T-helper 1 cell treated with Interleukin-12 subunit alpha and Interleukin-12 subunit beta and Interleukin-4 antibody, amounts not matched to agents 30 ng/mL and 1 ng/mL, for 36 hours (primary cell): ENCODE measurements around the gene CLDN17. TPM values are rescaled to one million over a fixed set of nuclear protein-coding genes. Genes with fewer than 3 reads are reported as not detected.

Source experiments
- intact Hi-C: fragments of 100-400 bp; cut with micrococcal nuclease; formaldehyde crosslinking; loops from one replicate; pipeline ENCODE4 v1.15.1; 2024
- total RNA-seq: library from RNA; stranded (reverse); gene quantifications from 2 replicates; pipeline ENCODE4 v1.2.3, GENCODE V29; 2022

The CLDN17 gene, protein sequence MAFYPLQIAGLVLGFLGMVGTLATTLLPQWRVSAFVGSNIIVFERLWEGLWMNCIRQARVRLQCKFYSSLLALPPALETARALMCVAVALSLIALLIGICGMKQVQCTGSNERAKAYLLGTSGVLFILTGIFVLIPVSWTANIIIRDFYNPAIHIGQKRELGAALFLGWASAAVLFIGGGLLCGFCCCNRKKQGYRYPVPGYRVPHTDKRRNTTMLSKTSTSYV
- not detected in 2 replicates for total RNA-seq

- intact Hi-C loops, result no loop called here
Measured at GRCh38 chr21:30166705-30167104, at the start of gene CLDN17. Gene CLDN17, minus strand, starts transcription at chr21:30166805. Its CDS starts 188 bp downstream, at chr21:30166617.

DNA sequence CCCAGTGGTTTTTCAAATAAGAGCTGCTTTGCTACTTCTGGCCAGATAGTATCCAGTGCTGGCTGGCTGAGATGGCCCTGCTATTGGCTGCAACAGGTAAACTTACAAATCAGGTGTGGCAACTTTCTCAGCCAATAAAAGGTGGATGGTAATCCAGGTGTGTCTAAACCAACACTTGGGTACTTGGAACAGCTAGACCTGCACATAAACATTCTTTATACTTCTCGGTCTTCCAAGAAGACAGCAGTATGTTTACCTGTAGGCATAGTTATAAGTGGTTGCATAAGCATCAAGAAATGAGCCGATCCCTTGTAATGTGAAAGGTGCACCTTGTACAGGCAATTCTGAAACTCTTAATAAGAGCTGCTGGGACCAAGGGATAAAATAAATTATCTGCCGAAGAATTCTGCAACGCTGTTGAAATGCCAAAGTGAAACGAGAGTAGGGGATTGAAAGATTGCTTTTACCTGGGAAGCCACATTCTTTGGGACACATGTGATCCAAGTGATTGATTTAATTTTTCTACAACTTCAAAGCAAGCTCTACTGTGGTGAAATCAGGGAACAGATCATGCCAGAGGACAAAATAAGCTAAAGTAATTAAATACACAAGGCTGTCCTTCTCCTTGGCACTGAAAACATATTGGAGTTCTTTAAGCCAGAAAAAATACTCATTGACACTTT, 49.6 kb upstream of the CLDN17 start, which contains the start of gene CLDN8:
CLDN8 (minus strand) TSS at position 57 of the 683 bp plus-strand sequence. CDS start 172 bp downstream, outside the sequence.
- intact Hi-C loops, result no loop called here

DNA sequence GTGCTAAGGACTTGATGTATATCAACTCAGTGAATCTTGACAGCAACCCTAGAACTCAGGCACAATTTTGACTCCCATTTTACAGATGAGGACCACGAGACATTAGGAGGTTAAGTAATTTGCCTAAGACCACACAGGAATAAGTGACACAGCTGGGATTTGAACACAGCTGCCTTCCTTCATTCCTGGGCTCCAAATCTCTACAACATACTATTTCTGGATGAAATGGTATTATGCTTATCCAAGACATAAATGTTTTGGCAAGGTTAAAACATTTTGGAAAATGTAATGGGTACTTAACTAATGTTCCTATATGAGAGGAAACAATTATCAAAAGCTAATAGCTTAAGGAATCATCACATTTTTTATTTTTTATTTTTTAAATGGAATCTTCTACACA, 44.5 kb upstream of the CLDN17 start:
- intact Hi-C loops, result no loop called here

DNA sequence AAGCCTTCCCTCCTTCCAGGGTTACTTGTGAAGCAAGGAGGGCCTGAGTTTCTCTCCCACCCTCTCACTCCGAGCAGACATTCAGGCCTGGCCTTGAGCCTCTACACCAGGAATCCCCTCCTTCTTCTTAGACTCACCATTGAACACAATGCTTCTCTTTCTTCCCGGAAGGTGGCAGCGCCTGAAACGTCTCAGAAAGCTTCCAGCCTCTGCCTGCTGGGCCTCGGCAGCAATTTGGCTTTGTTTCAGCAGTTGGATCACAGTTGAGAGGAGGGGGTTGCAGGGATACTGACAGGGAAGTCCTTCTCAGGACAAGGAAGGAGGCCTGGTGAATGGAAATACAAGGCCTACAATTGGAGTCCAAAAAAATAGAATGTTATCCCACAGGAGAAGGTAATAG, 43.0 kb upstream of the CLDN17 start:
- intact Hi-C loops, result no loop called here

DNA sequence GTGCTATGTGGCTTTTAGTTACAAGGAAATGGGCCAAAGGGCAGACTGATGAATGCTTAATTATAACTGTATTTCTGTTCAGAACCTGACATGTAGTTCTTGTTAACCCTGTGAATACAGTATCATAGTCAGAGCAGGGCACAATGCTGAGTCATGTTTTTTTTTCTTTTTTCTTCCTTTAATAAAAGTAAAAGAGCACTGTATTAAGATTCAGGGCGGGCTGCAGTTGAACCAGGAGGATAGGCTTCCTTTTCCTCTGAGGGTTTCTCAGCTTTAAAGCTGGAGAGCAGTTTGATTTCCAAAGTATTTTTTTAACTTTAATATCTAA, 40.6 kb upstream of the CLDN17 start:
- intact Hi-C loops, result no loop called here

DNA sequence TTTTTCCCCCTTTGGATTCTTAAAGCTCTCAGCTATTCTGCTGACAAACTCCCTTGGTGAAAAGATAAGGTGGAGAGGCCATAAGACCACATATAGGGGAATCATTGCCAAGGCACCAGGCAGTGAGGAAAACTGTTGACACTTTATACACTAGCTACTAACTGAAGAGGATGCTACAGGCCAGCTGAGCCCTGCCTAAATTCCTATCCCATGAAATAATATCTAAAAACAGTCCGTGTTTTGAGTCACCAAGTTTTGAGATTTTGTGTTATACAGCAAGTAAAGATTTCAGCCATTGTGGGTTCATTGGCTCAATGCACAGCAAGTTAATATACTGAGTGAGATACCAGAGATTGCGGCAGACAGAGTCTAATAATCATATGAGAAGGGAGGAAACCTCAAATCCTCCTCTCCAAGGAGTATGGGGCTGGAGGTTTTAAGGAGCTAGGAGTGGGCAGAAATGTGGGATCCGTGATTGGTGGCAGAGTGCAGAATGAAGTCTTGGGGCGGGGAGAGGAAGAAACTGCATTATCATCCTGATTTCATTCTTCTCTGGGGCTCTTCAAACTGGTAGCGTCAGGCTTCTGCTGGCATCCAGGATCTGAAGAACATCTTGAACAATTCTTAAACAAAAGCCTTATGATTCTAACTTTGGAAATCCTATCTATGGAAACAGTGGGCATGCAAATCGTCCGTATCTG, 40.1 kb upstream of the CLDN17 start:
- intact Hi-C loops, result no loop called here

GRCh38 chr21:30200000-30200399, 33.4 kb upstream of the CLDN17 start:
- intact Hi-C loops, result loop anchor here (10.0 kb wide), 1 partner anchor 155 kb away; no protein-coding TSS in a partner anchor

DNA sequence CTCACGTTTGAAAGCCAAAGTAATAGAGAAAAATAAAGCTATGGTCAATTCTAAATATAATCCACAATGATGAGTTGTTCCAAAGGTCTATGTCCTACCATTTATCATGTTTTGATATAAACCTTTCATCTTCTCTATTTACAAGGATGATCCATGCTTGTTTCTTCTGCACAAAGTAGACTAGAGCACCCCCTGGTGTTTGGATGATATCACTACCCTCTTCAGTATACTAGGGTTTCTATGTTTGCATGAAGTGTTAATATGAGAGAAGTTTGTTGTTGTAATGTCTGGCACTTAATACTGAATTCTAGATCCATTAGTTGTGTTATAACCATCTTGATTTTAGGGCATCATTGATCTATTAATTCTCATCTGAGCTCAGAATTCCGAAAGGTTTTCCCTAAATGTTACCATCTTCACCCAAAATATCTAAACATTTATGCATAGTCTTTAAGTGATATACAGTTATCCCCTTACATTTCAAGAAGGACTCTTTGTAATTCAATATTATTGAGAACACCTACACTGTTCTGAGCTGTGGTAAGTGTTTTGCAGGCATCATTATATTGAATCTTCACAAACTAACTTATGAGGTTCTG, 28.2 kb upstream of the CLDN17 start:
- intact Hi-C loops, result loop anchor here (10.0 kb wide), 1 partner anchor 150 kb away; no protein-coding TSS in a partner anchor

GRCh38 chr21:30193201-30193600, 26.6 kb upstream of the CLDN17 start:
- intact Hi-C loops, result loop anchor here (10.0 kb wide), 1 partner anchor 148 kb away; no protein-coding TSS in a partner anchor

GRCh38 chr21:30190554-30190953, 23.9 kb upstream of the CLDN17 start:
- intact Hi-C loops, result loop anchor here (10.0 kb wide), 1 partner anchor 146 kb away; no protein-coding TSS in a partner anchor

GRCh38 chr21:30189773-30190172, 23.2 kb upstream of the CLDN17 start:
- intact Hi-C loops, result loop anchor here (10.0 kb wide), 1 partner anchor 145 kb away; no protein-coding TSS in a partner anchor

GRCh38 chr21:30186242-30186641, 19.6 kb upstream of the CLDN17 start:
- intact Hi-C loops, result no loop called here

GRCh38 chr21:30168086-30168485, 1.5 kb upstream of the CLDN17 start:
- intact Hi-C loops, result no loop called here

DNA sequence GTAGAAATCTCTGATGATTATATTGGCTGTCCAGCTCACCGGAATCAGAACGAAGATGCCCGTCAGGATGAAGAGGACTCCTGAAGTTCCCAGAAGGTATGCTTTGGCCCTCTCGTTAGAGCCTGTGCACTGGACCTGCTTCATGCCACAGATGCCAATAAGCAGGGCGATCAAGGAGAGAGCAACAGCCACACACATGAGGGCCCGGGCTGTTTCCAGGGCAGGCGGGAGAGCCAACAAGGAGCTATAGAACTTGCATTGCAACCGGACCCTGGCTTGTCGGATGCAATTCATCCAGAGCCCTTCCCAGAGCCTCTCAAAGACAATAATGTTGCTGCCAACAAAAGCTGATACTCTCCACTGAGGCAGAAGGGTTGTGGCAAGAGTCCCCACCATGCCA, 434 bp downstream of the CLDN17 start:
- intact Hi-C loops, result no loop called here

GRCh38 chr21:30164796-30165195, 1.8 kb downstream of the CLDN17 start:
- intact Hi-C loops, result no loop called here

- intact Hi-C loops, result no loop called here
Measured at GRCh38 chr21:30153697-30154340, 12.8 kb downstream of the CLDN17 start.

DNA sequence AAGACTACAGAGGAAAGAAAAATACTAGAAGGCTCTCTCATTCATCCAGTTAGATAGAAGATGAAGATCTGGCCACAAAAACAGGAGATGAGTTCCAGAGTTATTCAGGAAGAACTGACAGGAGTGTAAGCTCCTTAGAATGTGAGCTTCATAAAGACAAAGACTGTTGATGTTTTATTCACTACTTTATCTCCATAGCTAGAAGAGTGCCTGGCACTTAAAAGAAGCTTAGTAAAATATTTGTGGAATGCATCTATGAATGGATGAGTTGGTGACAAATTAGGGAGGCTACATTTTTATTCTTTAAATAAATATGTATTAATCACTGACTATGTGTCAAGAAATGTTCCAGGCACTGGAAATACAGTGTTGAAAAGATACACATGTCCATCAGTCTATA, 13.8 kb downstream of the CLDN17 start:
- intact Hi-C loops, result no loop called here

- intact Hi-C loops, result no loop called here
Measured at GRCh38 chr21:30148906-30149305, 17.7 kb downstream of the CLDN17 start.

GRCh38 chr21:30146558-30147282, 19.9 kb downstream of the CLDN17 start:
- intact Hi-C loops, result no loop called here

DNA sequence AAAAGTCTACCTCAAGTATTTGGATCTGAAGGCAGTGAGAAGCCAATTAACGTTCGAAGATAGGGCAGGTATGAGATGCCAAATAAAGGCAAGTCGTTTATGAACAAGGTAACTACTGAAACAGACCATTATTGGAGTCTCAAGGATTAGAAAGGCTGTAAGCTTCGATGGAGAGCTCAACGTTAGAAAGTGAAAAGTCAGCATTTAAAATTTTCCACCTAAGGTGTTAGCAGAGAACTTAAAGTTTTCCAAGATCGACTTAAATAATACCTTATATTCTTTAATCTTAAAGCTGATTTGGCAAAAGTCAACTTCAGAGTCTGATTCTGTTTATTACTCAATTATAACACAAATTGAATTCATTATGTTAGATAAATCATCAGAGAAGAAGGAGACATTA, 28.1 kb downstream of the CLDN17 start:
- intact Hi-C loops, result no loop called here

DNA sequence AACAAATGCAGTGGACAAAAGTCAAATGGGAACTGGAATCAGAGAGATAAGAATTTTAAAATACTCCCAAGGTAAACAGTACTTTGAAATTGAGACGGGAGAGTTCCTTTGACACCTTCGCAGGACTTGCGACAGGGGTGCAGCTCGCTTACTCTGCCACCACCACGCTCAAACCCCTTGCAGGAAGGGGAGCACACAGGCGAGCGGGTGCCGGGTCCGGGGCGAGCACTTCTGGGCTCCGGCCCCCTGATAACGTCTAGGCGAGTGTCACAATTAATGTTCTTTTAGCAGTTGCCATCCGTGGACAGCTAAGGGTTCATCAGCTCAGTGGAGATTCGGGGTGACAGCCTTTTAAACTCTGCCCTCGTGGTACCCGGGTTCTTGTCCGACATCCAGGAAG, 37.4 kb downstream of the CLDN17 start:
- intact Hi-C loops, result no loop called here
